RPMI7951 (cell line): ENCODE measurements around the gene PLEKHG2. TPM values are rescaled to one million over a fixed set of nuclear protein-coding genes. Genes with fewer than 3 reads are reported as not detected.
"Not testable (repeated sequence)": the region's sequence is repeated elsewhere in the genome, so short reads cannot be mapped to it uniquely, and the experiment has no call there.

Source experiments
- DNase-seq: peaks from one replicate; pipeline ENCODE4 v3.0.0-alpha.2; 2012; ENCODE audit warnings: low read depth
- total RNA-seq: library from RNA; depleted of rRNA; stranded (reverse); fragments of >200 nt; shearing (Covaris generic); gene quantifications from 2 replicates; pipeline ENCODE4 v1.2.3, GENCODE V29; 2014

The PLEKHG2 gene
- total RNA-seq, 1 experiment from 2014 or later: 13.0 TPM

DNA sequence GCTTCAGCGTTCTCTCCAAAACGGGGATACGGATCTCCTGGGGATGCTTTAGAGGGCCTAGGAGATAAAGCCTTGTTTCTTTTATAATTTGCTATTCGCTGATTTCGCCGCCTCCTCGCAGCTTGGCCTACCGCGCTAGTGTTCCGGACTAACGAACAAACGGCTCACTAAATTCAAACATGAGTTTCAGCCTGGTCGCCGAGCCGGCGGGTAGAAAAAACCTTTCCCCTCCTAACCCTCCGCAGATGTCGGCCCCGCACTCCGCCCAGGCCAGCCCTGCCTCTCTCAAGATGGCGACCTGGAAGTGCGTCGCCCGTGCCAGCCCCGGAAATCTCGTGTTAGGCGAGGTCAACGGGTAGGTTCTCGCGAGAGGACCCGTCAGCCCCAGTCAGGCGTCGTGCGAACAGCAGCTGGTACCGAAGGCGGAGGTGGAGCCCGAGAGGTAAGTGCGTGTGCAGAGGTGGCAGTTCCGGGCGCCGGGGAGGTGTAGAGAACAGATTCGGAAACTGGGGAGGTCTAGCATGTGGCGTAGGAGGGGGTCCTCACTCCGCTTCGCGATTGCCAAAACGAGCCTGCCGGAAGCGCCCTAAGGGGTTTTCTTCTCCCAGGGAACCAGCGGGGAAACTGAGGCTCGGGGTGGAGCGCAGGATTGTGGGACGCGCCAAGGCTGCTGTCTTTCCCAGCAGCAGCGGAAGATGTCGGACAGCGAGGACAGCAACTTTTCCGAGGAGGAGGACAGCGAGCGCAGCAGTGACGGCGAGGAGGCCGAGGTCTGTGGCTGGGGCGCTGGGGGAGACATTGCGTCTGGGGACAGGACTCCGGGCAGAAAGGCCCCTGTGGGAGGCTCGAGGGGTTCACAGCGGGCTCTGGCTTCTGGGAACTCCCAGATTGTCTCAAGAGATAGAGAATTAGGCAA is 33.0 kb downstream of the PLEKHG2 start, which contains the start of gene SUPT5H:
TSS of gene SUPT5H (plus strand) at position 387 of the 916 bp plus-strand sequence. CDS start at position 696, 309 bp downstream.
- peak; percentile 97 for DNase-seq

DNA sequence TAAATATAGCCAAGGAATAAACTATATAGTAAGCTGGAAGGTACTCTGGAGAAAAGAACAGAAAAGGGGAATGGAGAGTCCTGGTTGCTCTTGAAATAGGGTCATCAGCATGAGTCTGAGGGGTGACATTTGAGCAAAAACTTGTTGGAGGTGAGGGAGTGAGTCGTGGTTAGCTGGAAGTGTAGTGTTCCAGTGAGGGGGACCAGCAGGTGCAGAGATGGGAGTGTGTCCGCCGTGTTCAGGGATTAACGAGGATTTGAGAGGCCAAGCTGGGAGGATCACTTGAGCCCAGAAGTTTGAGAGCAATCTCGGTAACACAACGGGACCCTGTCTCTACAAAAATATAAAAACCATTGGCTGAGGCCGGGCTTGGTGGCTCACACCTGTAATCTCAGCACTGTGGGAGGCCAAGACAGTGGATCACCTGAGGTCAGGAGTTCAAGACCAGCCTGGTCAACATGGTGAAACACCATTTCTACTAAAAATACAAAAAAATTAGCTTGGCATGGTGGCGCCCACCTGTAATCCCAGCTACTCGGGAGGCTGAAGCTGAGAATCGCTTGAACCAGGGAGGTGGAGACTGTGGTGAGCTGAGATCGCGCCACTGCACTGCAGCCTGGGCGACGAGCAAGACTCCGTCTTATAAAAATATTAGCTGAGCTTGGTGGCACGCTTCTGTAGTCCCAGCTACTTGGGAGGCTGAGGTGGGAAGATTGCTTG is 34.1 kb downstream of the PLEKHG2 start:
- no peak for DNase-seq

DNA sequence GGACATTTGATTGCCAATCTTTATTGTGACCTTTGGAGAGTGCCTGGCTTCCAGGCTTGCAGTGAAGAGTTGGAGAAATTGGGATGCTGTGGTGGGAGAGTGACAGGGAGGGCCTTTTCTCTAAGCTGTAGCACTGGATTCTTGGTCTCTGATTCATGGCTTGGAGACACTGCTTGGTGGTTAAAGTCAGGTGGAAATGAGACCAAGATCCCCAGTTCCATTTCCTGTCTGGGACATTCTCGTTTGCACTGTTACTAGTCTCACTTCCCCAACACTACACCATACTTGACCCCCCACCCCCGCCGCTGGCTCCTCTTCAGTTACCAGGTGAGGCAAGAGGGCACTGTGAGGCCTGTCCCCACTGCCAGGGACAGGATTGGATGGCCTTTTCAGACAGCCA is 35.8 kb downstream of the PLEKHG2 start:
- DNase-seq: peak; percentile 55

DNA sequence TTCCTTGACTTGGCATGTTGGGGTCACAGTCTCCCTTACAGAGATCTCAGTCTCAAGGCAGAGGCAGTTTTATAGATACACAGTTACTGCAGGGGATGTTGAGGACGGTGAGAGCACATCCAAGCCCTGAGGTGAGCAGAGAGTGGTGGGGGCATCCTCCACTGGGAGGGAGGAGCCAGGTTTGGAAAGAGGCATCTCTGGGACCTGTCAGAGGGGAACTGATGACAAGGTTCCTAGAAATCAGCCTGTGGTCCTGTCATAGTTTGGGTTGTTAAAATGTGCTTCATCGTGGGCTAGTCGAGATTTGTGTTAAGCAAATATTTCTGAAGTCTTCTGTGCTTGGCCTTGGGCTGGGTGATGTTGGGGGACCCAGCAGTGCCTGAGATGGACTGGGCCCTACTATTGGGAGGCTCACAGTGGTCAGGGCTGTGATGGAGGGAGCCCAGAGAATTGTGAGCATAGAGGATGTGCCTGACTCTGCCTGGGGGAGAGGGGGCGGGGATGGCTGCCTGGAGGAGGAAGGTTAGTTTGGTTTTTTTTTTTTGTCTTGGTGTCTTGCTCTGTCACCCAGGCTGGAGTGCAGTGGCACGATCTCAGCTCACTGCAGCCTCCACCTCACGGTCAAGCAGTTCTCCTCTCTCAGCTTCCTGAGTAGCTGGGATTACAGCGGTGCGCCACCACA is 36.8 kb downstream of the PLEKHG2 start:
- no peak for DNase-seq

DNA sequence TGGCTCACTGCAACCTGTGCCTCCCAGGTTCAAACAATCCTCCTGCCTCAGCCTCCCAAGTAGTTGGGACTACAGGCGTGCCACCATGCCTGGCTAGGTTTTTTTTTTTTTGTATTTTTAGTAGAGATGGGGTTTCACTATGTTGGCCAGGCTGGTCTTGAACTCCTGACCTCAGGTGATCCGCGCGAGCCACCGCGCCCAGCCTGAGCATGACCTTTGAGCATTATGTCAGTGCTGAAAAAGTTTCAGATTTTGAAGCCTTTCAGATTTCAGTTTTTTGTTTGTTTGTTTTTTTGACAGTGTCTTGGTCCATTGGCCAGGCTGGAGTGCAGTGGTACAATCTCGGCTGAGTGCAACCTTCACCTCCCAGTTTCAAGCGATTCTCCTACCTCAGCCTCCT is 38.8 kb downstream of the PLEKHG2 start:
- DNase-seq: not testable (repeated sequence)

DNA sequence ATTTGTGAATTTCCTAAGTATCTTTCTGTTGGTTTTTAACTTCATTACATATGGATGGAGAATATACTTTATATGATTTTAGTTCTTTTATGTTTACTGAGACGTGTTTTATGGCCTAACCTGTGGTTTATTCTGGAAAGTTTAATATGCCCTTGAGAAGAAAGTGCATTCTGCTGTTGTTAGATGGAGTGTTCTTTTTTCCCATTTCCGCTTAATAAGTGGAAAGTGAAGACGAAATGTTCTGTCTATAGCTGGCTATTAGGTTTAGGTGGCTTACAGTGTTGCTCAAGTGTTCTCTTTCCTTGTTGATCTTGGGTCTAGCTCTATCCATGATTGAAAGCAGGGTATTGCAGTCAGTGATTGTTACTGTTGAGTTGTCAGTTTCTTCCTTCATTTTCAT is 50.9 kb downstream of the PLEKHG2 start:
- DNase-seq: no peak

DNA sequence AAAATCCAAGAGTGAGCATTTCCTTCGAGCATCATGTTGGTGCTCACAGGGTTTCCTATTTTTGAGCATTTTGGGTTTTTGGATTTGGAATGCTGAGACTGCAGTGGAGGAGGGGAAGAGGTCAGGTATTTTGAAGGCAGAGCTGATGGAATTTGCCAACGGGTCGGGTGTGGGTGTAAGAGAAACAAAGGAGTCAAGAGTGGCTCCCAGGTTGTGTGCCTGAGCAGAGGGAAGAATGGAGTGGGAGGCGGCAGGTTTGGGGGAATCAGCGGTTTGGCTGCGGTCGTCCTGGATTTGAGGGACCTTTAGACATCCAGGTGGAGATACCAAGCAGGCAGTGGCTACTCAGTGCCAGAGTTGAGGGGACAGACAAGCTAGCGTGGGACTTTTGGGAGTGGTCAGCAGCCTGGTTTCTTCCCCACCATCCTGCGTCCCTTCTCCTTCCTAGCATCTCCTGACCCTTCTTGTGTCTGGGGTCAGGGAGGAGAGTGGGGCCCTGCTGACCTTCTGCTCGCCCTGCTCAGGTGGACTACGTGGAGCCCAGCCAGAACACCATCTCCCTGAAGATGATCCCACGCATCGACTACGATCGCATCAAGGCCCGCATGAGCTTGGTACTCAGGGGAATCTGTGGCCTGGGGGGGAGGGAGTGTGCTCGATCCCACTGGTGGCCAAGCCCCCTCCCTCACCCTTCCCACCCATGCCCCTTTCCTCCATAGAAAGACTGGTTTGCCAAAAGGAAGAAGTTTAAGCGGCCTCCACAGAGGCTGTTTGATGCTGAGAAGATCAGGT is 53.7 kb downstream of the PLEKHG2 start:
- no peak for DNase-seq

DNA sequence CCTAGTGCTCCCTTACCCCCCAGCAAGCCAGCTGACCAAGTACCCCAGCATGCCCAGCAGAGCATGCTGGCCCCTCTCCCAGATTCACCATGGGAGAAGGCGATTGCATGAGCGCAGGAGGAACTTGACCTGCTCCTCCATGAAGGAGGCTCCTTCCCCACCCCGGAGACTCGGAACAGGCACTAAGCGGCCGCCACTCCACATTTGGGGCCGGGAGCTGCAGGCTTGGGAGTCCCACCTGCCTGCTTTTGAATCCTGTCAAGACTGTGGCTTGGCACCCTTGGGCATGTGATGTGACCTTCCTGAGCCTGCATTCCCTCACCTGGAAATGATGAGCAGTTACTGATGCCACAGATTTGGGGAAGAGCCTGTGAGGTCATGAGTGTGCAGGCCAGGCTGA is 55.5 kb downstream of the PLEKHG2 start:
- DNase-seq: no peak

DNA sequence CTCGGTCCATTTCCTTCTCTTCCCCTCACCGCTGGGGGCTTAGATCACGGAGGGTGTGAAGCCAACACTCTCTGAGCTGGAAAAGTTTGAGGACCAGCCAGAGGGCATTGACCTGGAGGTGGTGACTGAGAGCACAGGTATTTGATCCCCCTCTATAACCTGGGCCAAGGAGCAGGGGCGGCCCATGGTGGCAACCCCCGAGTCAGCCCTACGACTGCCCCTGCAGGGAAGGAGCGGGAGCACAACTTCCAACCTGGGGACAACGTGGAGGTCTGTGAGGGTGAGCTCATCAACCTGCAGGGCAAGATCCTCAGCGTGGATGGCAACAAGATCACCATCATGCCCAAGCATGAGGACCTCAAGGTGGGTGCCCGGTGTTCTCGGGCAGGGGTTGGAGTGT is 56.6 kb downstream of the PLEKHG2 start:
- DNase-seq: no peak

DNA sequence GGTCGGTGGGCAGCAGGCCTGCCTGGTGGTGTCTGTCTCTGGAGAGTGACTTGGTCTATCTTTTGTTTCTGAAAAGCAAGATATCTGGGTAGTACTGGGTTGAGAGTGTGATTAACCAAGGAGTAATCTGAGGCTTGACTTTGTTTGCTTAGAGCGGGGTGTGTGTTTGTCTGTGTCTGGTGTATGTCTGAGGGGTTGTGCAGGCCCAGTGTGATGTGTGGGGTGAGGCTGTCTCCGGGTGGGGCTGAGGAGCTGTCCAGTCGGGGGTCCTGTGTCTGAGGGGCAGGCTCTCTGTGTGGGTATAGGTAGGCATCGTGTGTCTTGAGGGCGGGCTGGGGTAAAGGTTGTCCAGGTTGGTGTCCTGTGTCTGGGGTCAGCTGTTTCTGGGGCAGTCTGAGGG is 57.1 kb downstream of the PLEKHG2 start:
- DNase-seq: no peak

DNA sequence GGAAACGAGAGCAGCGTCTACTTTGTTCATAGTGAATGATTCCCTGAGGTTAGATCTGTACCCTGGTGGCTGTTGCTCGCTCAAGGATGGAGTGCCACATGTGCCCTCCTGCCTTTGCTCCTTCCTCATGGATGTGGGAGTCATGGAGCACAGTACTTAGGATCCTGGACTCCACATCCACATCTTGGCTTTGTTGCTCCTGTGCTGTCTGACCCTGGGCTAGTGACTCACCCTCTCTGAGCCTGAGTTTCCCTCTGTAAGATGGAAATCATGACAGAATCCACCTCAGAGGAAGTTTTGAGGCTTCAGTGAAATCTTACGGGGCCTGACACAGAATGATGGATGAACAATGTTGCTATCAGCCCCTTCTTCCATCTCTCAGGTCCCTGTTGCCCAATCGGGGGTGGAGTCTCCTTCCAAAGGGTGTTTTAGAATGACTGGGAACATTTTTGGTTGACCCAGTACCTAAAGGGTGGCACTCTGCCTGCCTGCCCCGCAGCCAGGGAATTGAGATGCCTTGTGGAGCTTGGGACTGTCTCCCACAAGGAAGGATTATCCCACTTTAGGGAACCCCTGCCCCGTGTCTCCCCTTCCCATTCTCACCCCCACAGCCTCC is 58.4 kb downstream of the PLEKHG2 start:
- DNase-seq: no peak

DNA sequence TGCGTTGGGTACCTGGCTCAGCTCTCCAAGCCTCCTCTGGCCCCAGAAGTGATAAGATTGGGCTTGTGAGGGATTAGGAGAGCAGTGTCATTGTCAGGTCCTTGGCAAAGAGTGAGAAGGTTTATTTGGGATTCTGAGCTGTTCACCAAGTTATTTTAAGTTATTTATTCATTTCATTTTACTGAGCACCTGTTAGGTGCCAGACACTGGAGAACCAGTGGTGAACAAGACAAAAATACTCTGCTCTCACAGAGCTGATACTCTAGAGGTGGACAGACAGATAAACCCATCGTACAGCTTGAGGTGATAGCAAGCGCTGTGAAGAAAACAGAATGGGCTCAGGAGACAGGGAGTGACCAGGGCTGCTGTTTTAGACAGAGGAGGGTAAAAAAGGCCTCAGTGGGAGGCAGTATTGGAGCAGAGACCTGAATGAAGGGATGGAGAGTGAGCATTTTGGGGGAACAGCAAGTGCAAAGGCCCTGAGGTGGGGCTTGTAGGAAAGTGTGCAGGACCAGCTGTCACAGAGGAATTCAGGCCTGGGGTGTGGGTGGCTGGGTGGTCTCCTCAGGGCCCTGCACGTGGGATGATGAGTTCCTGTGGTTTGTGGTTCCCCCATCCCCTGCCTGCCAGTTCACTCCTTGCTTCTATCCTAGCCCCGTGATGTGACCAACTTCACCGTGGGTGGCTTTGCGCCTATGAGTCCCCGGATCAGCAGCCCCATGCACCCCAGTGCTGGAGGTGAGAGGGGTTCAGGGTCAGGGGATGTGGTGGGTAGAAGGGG is 59.5 kb downstream of the PLEKHG2 start:
- DNase-seq: no peak

DNA sequence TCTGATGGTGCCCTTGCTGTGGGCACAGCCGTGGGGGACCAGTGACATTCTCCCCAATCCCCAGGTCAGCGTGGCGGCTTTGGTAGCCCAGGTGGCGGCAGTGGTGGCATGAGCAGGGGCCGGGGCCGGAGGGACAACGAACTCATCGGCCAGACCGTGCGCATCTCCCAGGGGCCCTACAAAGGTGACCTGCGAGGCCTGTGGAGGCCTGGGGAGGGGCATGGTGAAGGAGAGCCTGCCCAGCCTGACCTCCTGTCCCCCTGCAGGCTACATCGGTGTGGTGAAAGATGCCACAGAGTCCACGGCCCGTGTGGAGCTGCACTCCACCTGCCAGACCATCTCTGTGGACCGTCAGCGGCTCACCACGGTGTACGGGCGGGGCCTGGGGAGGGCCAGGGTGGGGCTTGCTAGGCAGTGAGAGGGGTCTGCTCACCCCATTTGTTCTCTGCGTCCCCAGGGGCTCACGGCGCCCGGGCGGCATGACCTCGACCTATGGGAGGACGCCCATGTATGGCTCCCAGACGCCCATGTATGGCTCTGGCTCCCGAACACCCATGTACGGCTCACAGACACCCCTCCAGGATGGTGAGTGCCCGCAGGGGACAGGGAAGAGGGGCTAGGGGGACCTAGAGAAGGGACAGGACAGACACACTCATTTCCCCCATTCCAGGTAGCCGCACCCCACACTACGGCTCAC is 60.4 kb downstream of the PLEKHG2 start:
- DNase-seq: no peak

DNA sequence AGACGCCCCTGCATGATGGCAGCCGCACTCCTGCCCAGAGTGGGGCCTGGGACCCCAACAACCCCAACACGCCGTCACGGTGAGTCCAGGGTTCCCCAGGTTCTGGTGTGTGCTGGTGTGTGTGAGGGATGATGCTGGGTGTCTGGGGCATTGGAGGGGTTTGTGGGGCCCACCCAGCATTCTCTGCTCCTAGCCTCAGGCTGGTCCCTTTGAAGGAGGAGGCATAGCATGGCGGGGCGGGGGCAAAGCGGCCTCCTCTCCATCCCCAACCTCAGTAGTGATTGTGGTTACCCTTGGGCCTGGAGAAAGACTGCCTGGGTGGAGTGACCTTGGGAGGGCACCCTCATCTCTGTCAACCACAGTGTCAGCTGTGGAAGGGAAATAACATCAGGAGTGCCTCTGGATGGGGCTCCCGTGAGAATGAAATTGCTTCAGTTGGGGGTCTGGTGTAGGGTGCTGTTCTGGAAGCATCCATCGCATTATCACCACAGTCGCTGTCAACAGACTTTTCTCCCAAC is 61.0 kb downstream of the PLEKHG2 start:
- no peak for DNase-seq

DNA sequence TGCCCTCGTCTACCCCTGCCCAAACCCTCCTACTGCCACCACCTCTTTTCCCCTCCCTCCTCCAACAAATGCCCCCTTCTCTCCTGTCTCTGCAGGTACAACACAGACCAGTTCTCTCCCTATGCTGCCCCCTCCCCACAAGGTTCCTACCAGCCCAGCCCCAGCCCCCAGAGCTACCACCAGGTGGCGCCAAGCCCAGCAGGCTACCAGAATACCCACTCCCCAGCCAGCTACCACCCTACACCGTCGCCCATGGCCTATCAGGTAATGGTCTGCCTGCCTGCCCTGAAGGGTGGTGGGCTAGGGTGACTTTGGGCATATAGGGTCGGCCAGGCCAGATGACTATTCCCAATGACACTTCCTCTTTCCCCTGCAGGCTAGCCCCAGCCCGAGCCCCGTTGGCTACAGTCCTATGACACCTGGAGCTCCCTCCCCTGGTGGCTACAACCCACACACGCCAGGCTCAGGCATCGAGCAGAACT is 61.7 kb downstream of the PLEKHG2 start:
- peak; percentile 28 for DNase-seq

DNA sequence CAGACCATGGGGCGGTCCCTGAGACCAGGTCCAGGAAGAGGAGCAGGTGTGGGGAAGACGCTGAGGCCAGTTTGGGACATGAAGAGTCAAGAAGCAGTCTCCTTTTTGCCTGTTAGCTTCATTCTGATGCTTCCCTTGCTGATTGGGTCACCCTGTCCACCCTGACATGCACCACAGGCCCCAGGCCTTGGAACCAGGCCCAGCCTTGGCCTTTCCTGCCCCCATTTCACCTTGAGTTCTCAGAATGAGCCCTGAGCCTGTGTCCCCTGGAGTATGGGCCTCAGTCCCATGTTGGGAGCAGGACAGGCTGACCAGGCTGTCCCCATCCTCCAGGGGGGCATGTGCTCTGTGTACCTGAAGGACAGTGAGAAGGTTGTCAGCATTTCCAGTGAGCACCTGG is 63.3 kb downstream of the PLEKHG2 start:
- DNase-seq: no peak
